ENCODE measurements around the gene PRLHR. TPM values are rescaled to one million over a fixed set of nuclear protein-coding genes. Genes with fewer than 3 reads are reported as not detected.

The PRLHR gene
- total and polyA plus RNA-seq, 2 experiments from 2014 or later, result not detected

GRCh38 chr10:118586911-118587310 lies 8.5 kb downstream of the PRLHR start:
- DNase-seq (ENCODE audit: low read depth in 1 of 2, low spot score in 1 of 2), result no peak
- H3K27me3 ChIP-seq, result peaks cover 34% of the 10 kb centered on the region
- no peaks in the 10 kb centered on the region for H3K36me3 ChIP-seq
- H3K27ac ChIP-seq, result no peak overlapping the region
- no peak overlapping the region for H3K4me3 ChIP-seq
- H3K4me1 ChIP-seq (ENCODE audit: low read depth), result no peaks in the 10 kb centered on the region
- no peak for TF ChIP-seq CTCF (IDR thresholded peaks at IDR 0.05; ENCODE audit: low read depth, low read length)
- no peaks in the 10 kb centered on the region for H3K9me3 ChIP-seq (ENCODE audit: low read depth)

- peak in 1 of 2 donors; percentile 60 for DNase-seq (ENCODE audit: low read depth in 1 of 2, low spot score in 1 of 2)
- H3K27ac ChIP-seq, result no peak overlapping the region
- no peak for TF ChIP-seq CTCF (IDR thresholded peaks at IDR 0.05; ENCODE audit: low read depth, low read length)
- H3K4me3 ChIP-seq, result no peak overlapping the region
- H3K27me3 ChIP-seq, result peaks cover 26% of the 10 kb centered on the region
- no peaks in the 10 kb centered on the region for H3K4me1 ChIP-seq (ENCODE audit: low read depth)
- no peaks in the 10 kb centered on the region for H3K9me3 ChIP-seq (ENCODE audit: low read depth)
- H3K36me3 ChIP-seq, result no peaks in the 10 kb centered on the region
These were observed 9.7 kb downstream of the PRLHR start for GRCh38 chr10:118585794-118586193.

- Histone ChIP-seq H3K27ac (no peak overlapping the region), H3K4me3 (no peak overlapping the region), H3K9me3 (ENCODE audit: low read depth) (no peaks in the 10 kb centered on the region), H3K36me3 (no peaks in the 10 kb centered on the region), H3K4me1 (ENCODE audit: low read depth) (no peaks in the 10 kb centered on the region), H3K27me3 (peaks cover 21% of the 10 kb centered on the region)
- peak in 1 of 2 donors; percentile 18 for DNase-seq (ENCODE audit: low read depth in 1 of 2, low spot score in 1 of 2)
- no peak for TF ChIP-seq CTCF (IDR thresholded peaks at IDR 0.05; ENCODE audit: low read depth, low read length)
These were observed 10.2 kb downstream of the PRLHR start for GRCh38 chr10:118585234-118585633.

- H3K4me3 ChIP-seq, result no peak overlapping the region
- no peak overlapping the region for H3K27ac ChIP-seq
- H3K4me1 ChIP-seq (ENCODE audit: low read depth), result no peaks in the 10 kb centered on the region
- no peak for TF ChIP-seq CTCF (IDR thresholded peaks at IDR 0.05; ENCODE audit: low read depth, low read length)
- H3K27me3 ChIP-seq, result peaks cover 14% of the 10 kb centered on the region
- no peaks in the 10 kb centered on the region for H3K36me3 ChIP-seq
- H3K9me3 ChIP-seq (ENCODE audit: low read depth), result no peaks in the 10 kb centered on the region
- DNase-seq (ENCODE audit: low read depth in 1 of 2, low spot score in 1 of 2), result peak in 1 of 2 donors; percentile 81
These were observed 11.1 kb downstream of the PRLHR start for GRCh38 chr10:118584181-118584954.

- no peak for TF ChIP-seq CTCF (IDR thresholded peaks at IDR 0.05; ENCODE audit: low read depth, low read length)
- DNase-seq (ENCODE audit: low read depth in 1 of 2, low spot score in 1 of 2), result no peak
- no peaks in the 10 kb centered on the region for H3K9me3 ChIP-seq (ENCODE audit: low read depth)
- no peak overlapping the region for H3K27ac ChIP-seq
- H3K4me1 ChIP-seq (ENCODE audit: low read depth), result no peaks in the 10 kb centered on the region
- H3K4me3 ChIP-seq, result no peak overlapping the region
- H3K36me3 ChIP-seq, result no peaks in the 10 kb centered on the region
- peaks cover 12% of the 10 kb centered on the region for H3K27me3 ChIP-seq
These were observed 11.8 kb downstream of the PRLHR start for GRCh38 chr10:118583611-118584010.

Measured in cardiac muscle cell (in vitro differentiated cells and primary cell).